Type B pancreatic cell (in vitro differentiated cells): ENCODE results near the gene PRDM15. TPM values are rescaled to one million over a fixed set of nuclear protein-coding genes. Genes with fewer than 3 reads are reported as not detected.

Experiments used
- DNase-seq: peaks from one replicate; pipeline ENCODE4 v3.0.0; 2021; ENCODE audit warnings: mixed read lengths; ENCODE audit not compliant: unreplicated experiment; ENCODE audit errors: extremely low spot score
- H3K27ac Mint-ChIP-seq: 2 replicates; pipeline ENCODE4 v1.8.0; 2021; ENCODE audit warnings: mild to moderate bottlenecking, mixed read lengths
- H3K27me3 Mint-ChIP-seq: 2 replicates; pipeline ENCODE4 v1.8.0; 2021; ENCODE audit warnings: mixed read lengths
- H3K36me3 Mint-ChIP-seq: 2 replicates; pipeline ENCODE4 v1.8.0; 2021; ENCODE audit warnings: mixed read lengths
- H3K4me1 Mint-ChIP-seq: one replicate; pipeline ENCODE4 v1.8.0; 2021; ENCODE audit warnings: mixed read lengths; ENCODE audit not compliant: unreplicated experiment
- H3K4me3 Mint-ChIP-seq: 2 replicates; pipeline ENCODE4 v1.8.0; 2021; ENCODE audit warnings: mild to moderate bottlenecking, mixed read lengths
- H3K9me3 Mint-ChIP-seq: 2 replicates; pipeline ENCODE4 v1.8.0; 2021; ENCODE audit warnings: mixed read lengths
- total RNA-seq: library from RNA; stranded (reverse); gene quantifications from 2 replicates; pipeline ENCODE4 v1.2.1, GENCODE V29; 2021; ENCODE audit warnings: low replicate concordance
- TF ChIP-seq, protein P1 (sequence below): fragments of 200-600 bp; sonication (generic); conservative IDR thresholded peaks from 2 replicates; pipeline ENCODE4 v1.5.0; 2021; ENCODE audit warnings: antibody characterized with exemption, mild to moderate bottlenecking

The PRDM15 gene
- total RNA-seq, 1 donor from 2014 or later, result 8.8 TPM

GRCh38 chr21:41817228-41817627, 61.9 kb downstream of the PRDM15 start:
- Mint-ChIP-seq H3K27ac (peak overlapping the region; percentile 69), H3K9me3 (no peaks in the 10 kb centered on the region), H3K4me3 (no peak overlapping the region), H3K27me3 (no peaks in the 10 kb centered on the region), H3K36me3 (peaks cover 9% of the 10 kb centered on the region), H3K4me1 (peaks cover 8% of the 10 kb centered on the region)
- DNase-seq, result peak; percentile 69
- TF ChIP-seq, protein P1, sequence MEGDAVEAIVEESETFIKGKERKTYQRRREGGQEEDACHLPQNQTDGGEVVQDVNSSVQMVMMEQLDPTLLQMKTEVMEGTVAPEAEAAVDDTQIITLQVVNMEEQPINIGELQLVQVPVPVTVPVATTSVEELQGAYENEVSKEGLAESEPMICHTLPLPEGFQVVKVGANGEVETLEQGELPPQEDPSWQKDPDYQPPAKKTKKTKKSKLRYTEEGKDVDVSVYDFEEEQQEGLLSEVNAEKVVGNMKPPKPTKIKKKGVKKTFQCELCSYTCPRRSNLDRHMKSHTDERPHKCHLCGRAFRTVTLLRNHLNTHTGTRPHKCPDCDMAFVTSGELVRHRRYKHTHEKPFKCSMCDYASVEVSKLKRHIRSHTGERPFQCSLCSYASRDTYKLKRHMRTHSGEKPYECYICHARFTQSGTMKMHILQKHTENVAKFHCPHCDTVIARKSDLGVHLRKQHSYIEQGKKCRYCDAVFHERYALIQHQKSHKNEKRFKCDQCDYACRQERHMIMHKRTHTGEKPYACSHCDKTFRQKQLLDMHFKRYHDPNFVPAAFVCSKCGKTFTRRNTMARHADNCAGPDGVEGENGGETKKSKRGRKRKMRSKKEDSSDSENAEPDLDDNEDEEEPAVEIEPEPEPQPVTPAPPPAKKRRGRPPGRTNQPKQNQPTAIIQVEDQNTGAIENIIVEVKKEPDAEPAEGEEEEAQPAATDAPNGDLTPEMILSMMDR, result peak; percentile 78

GRCh38 chr21:41816583-41817165, 62.5 kb downstream of the PRDM15 start:
- peak; percentile 71 for DNase-seq
- Mint-ChIP-seq H3K9me3 (no peaks in the 10 kb centered on the region), H3K4me3 (no peak overlapping the region), H3K4me1 (peaks cover 8% of the 10 kb centered on the region), H3K27ac (peak overlapping the region; percentile 69), H3K27me3 (no peaks in the 10 kb centered on the region), H3K36me3 (peaks cover 4% of the 10 kb centered on the region)
- TF ChIP-seq, protein P1, result peak; percentile 85

DNA sequence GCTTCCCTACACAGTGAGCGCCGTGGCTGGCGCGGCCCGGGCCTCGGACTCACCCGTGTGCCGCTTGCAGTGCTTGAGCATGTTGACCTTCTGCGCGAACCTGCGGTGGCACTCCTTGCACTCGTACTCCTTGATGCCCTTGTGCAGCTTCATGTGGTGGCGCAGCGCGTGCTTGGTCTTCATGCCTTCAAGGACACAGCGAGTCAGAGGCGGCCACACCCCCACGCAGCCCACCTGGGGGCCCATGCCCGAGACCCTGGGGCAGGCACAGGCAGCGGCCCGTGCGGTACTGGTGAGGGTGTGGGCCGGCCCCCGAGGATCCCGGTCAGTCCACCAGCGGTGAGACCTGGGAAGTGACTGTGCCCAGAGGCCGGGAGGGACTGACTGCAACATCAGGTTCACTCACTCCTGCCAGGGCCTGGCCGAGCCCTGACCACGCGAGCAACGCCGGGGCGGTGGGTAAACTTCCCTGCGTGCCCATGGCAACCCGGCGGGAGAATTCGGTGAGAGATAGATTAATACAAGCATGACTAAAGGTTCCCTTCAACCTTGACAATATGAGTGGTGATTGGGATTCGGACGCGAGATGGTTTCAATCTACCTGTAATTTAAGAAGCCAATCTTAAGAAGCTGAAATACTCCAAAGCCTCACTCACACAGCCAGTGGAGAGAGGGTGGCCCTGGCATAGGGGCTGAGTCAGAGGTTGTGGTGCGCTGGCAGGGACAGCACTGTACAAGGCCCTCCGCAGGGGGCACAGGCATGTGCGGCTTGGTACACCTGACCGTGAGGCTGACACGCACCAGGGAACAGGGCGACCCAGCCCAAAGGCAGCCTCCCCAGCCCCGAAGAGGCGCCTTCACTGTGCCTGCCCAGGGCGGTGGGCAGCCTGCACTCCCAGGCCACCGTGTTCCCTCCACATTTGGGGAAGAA, 63.2 kb downstream of the PRDM15 start:
- Mint-ChIP-seq H3K36me3 (peaks cover 5% of the 10 kb centered on the region), H3K9me3 (no peaks in the 10 kb centered on the region), H3K4me3 (no peak overlapping the region), H3K27me3 (no peaks in the 10 kb centered on the region), H3K27ac (no peak overlapping the region), H3K4me1 (peaks cover 8% of the 10 kb centered on the region)
- TF ChIP-seq, protein P1, result no peak
- DNase-seq, result peak; percentile 66

DNA sequence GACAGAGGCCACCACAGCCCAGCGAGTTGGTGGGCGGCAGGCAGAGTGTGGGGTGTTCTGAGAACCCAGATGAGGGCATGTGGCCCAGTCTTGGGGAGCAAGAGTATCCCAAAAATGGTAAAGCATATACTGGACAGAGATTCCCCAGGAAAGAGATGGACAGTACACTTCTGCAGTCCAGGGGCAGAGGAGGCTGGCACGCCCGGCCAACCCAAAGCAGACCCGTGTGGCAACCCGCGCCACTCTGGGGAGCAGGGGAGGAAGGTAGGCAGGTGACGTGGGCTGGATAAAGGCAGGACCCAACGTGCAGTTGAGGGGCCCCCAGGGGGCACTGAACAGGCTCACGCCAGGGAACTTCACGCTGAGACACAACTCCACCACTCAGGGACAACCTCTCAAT, 65.9 kb downstream of the PRDM15 start:
- Mint-ChIP-seq H3K4me3 (no peak overlapping the region), H3K27ac (no peak overlapping the region), H3K4me1 (peaks cover 8% of the 10 kb centered on the region), H3K36me3 (peaks cover 13% of the 10 kb centered on the region), H3K27me3 (no peaks in the 10 kb centered on the region), H3K9me3 (no peaks in the 10 kb centered on the region)
- DNase-seq, result no peak
- TF ChIP-seq, protein P1, result no peak

DNA sequence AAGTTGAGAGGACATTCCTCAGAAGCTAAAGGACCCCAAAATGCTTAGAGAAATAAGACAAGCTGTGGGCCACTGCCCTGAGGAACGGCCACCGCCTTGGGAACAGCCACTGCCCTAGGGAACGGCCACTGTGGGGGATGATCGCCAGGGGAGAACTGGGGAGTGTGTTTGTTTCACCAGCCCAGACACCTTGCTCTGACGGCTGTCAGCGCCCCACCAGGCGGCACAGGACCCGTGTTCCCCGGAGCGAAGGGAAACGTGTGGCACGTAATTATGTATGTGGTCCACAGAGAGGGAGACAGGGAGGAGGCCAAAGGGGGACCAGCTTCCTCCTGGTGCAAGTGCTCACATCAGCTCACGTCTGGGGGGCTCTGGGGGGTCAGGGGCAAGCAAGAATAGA, 66.5 kb downstream of the PRDM15 start:
- Mint-ChIP-seq H3K27me3 (no peaks in the 10 kb centered on the region), H3K27ac (no peak overlapping the region), H3K36me3 (peaks cover 14% of the 10 kb centered on the region), H3K4me1 (peaks cover 8% of the 10 kb centered on the region), H3K9me3 (no peaks in the 10 kb centered on the region), H3K4me3 (no peak overlapping the region)
- TF ChIP-seq, protein P1, result no peak
- DNase-seq, result no peak
